SK-N-SH (cell line): ENCODE data around the gene KIF25.

Source experiments
- CHD2 ChIP-seq: fragments of 150-350 bp; IDR thresholded peaks from 2 replicates; pipeline ENCODE4 v1.6.1; 2018; ENCODE audit warnings: low read length; ENCODE audit not compliant: partially characterized antibody
- CTCF ChIP-seq: fragments of 200-600 bp; sonication (generic); IDR thresholded peaks from 2 replicates; pipeline ENCODE4 v1.6.1; 2017; ENCODE audit warnings: antibody characterized with exemption, mild to moderate bottlenecking, moderate library complexity
- EP300 ChIP-seq, 2 experiments: IDR thresholded peaks; 2 replicates each; pipeline versions ENCODE4 v1.4.0 to v1.6.1; 2012; ENCODE audit warnings: borderline replicate concordance in 1 of 2, low read depth in 1 of 2, low read length in 1 of 2
- FOSL2 ChIP-seq: IDR thresholded peaks from 2 replicates; pipeline ENCODE4 v1.4.0; 2012; ENCODE audit warnings: low read depth, mild to moderate bottlenecking, moderate library complexity, borderline replicate concordance
- GATA2 ChIP-seq: sonication (generic); formaldehyde crosslinking; IDR thresholded peaks from 2 replicates; pipeline ENCODE4 v1.5.0; 2020; ENCODE audit warnings: mild to moderate bottlenecking, missing genetic modification reagents
- IRF3 ChIP-seq: fragments of 150-350 bp; IDR thresholded peaks from 2 replicates; pipeline ENCODE4 v1.6.1; 2016; ENCODE audit warnings: mild to moderate bottlenecking, low read depth, low read length
- JUND ChIP-seq: IDR thresholded peaks from 2 replicates; pipeline ENCODE4 v1.4.0; 2012
- NFIC ChIP-seq: IDR thresholded peaks from 2 replicates; pipeline ENCODE4 v1.4.0; 2012; ENCODE audit warnings: borderline replicate concordance
- POLR2AphosphoS5 ChIP-seq: IDR thresholded peaks from 2 replicates; pipeline ENCODE4 v1.6.1; 2012; ENCODE audit warnings: low read depth, low read length
- REST ChIP-seq: IDR thresholded peaks from 2 replicates; pipeline ENCODE4 v1.6.1; 2012; ENCODE audit warnings: mild to moderate bottlenecking, low read depth, low read length, moderate library complexity
- TAF1 ChIP-seq: IDR thresholded peaks from 2 replicates; pipeline ENCODE4 v1.6.1; 2012; ENCODE audit warnings: low read depth, mild to moderate bottlenecking, low read length, moderate library complexity, borderline replicate concordance
- TCF12 ChIP-seq: IDR thresholded peaks from 2 replicates; pipeline ENCODE4 v1.4.0; 2012
- USF2 ChIP-seq: fragments of 150-350 bp; IDR thresholded peaks from 2 replicates; pipeline ENCODE4 v1.6.1; 2017; ENCODE audit warnings: antibody characterized with exemption, low read length, low read depth, borderline replicate concordance
- YY1 ChIP-seq: IDR thresholded peaks from 2 replicates; pipeline ENCODE4 v1.4.0; 2012; ENCODE audit warnings: low read depth, mild to moderate bottlenecking

- no peak for TF ChIP-seq TCF12
- no peak for TF ChIP-seq NFIC
- no peak for TF ChIP-seq EP300 (IDR thresholded peaks at IDR 0.05; ENCODE audit: borderline replicate concordance in 1 of 2, low read depth in 1 of 2, low read length in 1 of 2)
- no peak for TF ChIP-seq CTCF
- no peak for TF ChIP-seq POLR2AphosphoS5
- TF ChIP-seq GATA2: no peak
- no peak for TF ChIP-seq TAF1
- TF ChIP-seq REST: no peak
- no peak for TF ChIP-seq YY1
- no peak for TF ChIP-seq CHD2
- TF ChIP-seq FOSL2: no peak
- no peak for TF ChIP-seq IRF3
- no peak for TF ChIP-seq JUND
- no peak for TF ChIP-seq USF2
Measured at GRCh38 chr6:167970230-167970629, 27.2 kb upstream of the KIF25 start.
